H1 (cell line): ENCODE data around the gene RNF130. TPM values are rescaled to one million over a fixed set of nuclear protein-coding genes. Genes with fewer than 3 reads are reported as not detected.

Source experiments
- CTCF ChIA-PET: fragments of 300-600 bp; sonication (Branson Sonifier 250); formaldehyde crosslinking; loops from one replicate; lab custom pipeline; 2021; ENCODE audit not compliant: partially characterized antibody; lab: Charles Lee
- POLR2A ChIA-PET: fragments of 300-600 bp; sonication (Branson Sonifier 250); formaldehyde crosslinking; loops from one replicate; lab custom pipeline; 2021; ENCODE audit warnings: inconsistent platforms; ENCODE audit not compliant: partially characterized antibody; lab: Charles Lee
- DNase-seq, 2 experiments: peaks; one replicate each; pipeline versions ENCODE4 v3.0.0 to v3.0.0-alpha.2; 2010 to 2022; ENCODE audit warnings: low spot score in 2 of 2, low read depth in 1 of 2, mixed read lengths in 1 of 2
- FAIRE-seq: peaks from 2 replicates; lab custom pipeline; 2011; peaks lifted over from hg19 to GRCh38; lab: Jason Lieb, UNC
- H2AFZ ChIP-seq: 2 replicates; pipeline ENCODE4 v1.8.1; 2012; ENCODE audit warnings: low read length, inconsistent platforms
- H2AK5ac ChIP-seq: 2 replicates; pipeline ENCODE4 v1.6.1; 2013; ENCODE audit warnings: low read depth, low read length
- H2BK120ac ChIP-seq: replicated peaks from 2 replicates; pipeline ENCODE3; 2013; ENCODE audit warnings: low read depth, low read length, inconsistent platforms
- H2BK12ac ChIP-seq: 2 replicates; pipeline ENCODE4 v1.6.1; 2013; ENCODE audit warnings: low read depth, low read length
- H2BK15ac ChIP-seq: 2 replicates; pipeline ENCODE4 v1.6.1; 2013; ENCODE audit warnings: low read length
- H2BK20ac ChIP-seq: 2 replicates; pipeline ENCODE4 v1.6.1; 2013; ENCODE audit warnings: low read length
- H2BK5ac ChIP-seq: 2 replicates; pipeline ENCODE4 v1.6.1; 2013; ENCODE audit warnings: low read depth, low read length
- H3K14ac ChIP-seq: 2 replicates; pipeline ENCODE4 v1.6.1; 2013; ENCODE audit warnings: inconsistent platforms; ENCODE audit not compliant: insufficient read length
- H3K18ac ChIP-seq: 2 replicates; pipeline ENCODE4 v1.6.1; 2013; ENCODE audit warnings: low read length; ENCODE audit errors: extremely low read depth
- H3K23ac ChIP-seq: 2 replicates; pipeline ENCODE4 v1.6.1; 2013; ENCODE audit warnings: inconsistent platforms; ENCODE audit not compliant: insufficient read length
- H3K23me2 ChIP-seq: 2 replicates; pipeline ENCODE4 v1.6.1; 2013; ENCODE audit warnings: low read depth, low read length
- H3K27ac ChIP-seq: 2 replicates; pipeline ENCODE4 v1.6.1; 2011; ENCODE audit warnings: low read depth, low read length, inconsistent platforms
- H3K27me3 ChIP-seq, 4 experiments: replicated peaks in 1 of 4; 1 replicate in 1 of 4; 2 replicates in 3 of 4; pipeline versions ENCODE4 v1.6.1 to v1.8.1; 2011 to 2013; ENCODE audit warnings: low read length in 3 of 4, mild to moderate bottlenecking in 3 of 4, inconsistent platforms in 2 of 4, mixed read lengths in 2 of 4, moderate library complexity in 1 of 4; ENCODE audit not compliant: control insufficient read depth in 3 of 4, insufficient read depth in 3 of 4; ENCODE audit errors: extremely low read depth in 1 of 4
- H3K36me3 ChIP-seq, 4 experiments: 2 replicates each; pipeline versions ENCODE4 v1.6.1 to v1.8.1; 2011 to 2013; ENCODE audit warnings: mild to moderate bottlenecking in 4 of 4, low read length in 3 of 4, moderate library complexity in 2 of 4, control low read depth in 1 of 4, inconsistent platforms in 1 of 4; ENCODE audit not compliant: insufficient read depth in 4 of 4, control insufficient read depth in 2 of 4
- H3K4ac ChIP-seq: replicated peaks from 2 replicates; pipeline ENCODE3; 2013; ENCODE audit warnings: low read length, low read depth, mixed read lengths, inconsistent platforms; ENCODE audit not compliant: insufficient read length
- H3K4me1 ChIP-seq, 4 experiments: replicated peaks in 1 of 4; 1 replicate in 1 of 4; 2 replicates in 3 of 4; pipeline versions ENCODE4 v1.6.1 to v1.8.1; 2011 to 2013; ENCODE audit warnings: low read length in 3 of 4, inconsistent platforms in 2 of 4, mixed read lengths in 1 of 4; ENCODE audit not compliant: insufficient read depth in 4 of 4, control insufficient read depth in 3 of 4
- H3K4me2 ChIP-seq, 2 experiments: 2 replicates each; pipeline versions ENCODE4 v1.6.1 to v1.8.1; 2011 to 2013; ENCODE audit warnings: low read depth in 2 of 2, low read length in 2 of 2, control low read depth in 1 of 2, inconsistent platforms in 1 of 2, mild to moderate bottlenecking in 1 of 2; ENCODE audit not compliant: insufficient read depth in 1 of 2
- H3K4me3 ChIP-seq, 4 experiments: fragments of 200-600, 300-600 bp in 1 of 4; sonication (generic), shearing (Covaris generic), sonication (Bioruptor Twin) in 1 of 4; 2 replicates each; pipeline versions ENCODE4 v1.5.1 to v1.8.1; 2011 to 2016; ENCODE audit warnings: low read length in 4 of 4, low read depth in 3 of 4, control low read depth in 2 of 4, inconsistent platforms in 2 of 4, mild to moderate bottlenecking in 2 of 4, mixed read lengths in 1 of 4, moderate library complexity in 1 of 4; ENCODE audit not compliant: insufficient read depth in 2 of 4; ENCODE audit errors: extremely low read depth in 1 of 4
- H3K56ac ChIP-seq: replicated peaks from 2 replicates; pipeline ENCODE3; 2013; ENCODE audit warnings: low read depth, mild to moderate bottlenecking, mixed read lengths, low read length, inconsistent platforms; ENCODE audit not compliant: insufficient read length
- H3K79me1 ChIP-seq: 2 replicates; pipeline ENCODE4 v1.6.1; 2013; ENCODE audit warnings: low read depth, low read length, control low read depth
- H3K79me2 ChIP-seq, 2 experiments: 2 replicates each; pipeline versions ENCODE4 v1.6.1 to v1.8.1; 2012 to 2013; ENCODE audit warnings: low read length in 2 of 2, mild to moderate bottlenecking in 2 of 2, inconsistent platforms in 1 of 2; ENCODE audit not compliant: insufficient read depth in 2 of 2, control insufficient read depth in 1 of 2
- H3K9ac ChIP-seq, 4 experiments: replicated peaks in 1 of 4; 1 replicate in 1 of 4; 2 replicates in 3 of 4; pipeline versions ENCODE4 v1.6.1 to v1.8.1; 2011 to 2013; ENCODE audit warnings: low read depth in 3 of 4, low read length in 3 of 4, control low read depth in 2 of 4, mild to moderate bottlenecking in 2 of 4, moderate library complexity in 2 of 4, inconsistent platforms in 1 of 4; ENCODE audit errors: extremely low read depth in 1 of 4
- H3K9me3 ChIP-seq, 2 experiments: 2 replicates each; pipeline versions ENCODE4 v1.6.1 to v1.8.1; 2012 to 2013; ENCODE audit warnings: mild to moderate bottlenecking in 2 of 2, moderate library complexity in 2 of 2, control low read depth in 1 of 2, inconsistent platforms in 1 of 2, low read depth in 1 of 2, low read length in 1 of 2, mixed read lengths in 1 of 2; ENCODE audit not compliant: insufficient read depth in 2 of 2
- H4K20me1 ChIP-seq, 2 experiments: replicated peaks in 1 of 2; 2 replicates each; pipeline versions ENCODE3 to v1.8.1; 2011 to 2013; ENCODE audit warnings: inconsistent platforms in 2 of 2, low read length in 2 of 2, mild to moderate bottlenecking in 1 of 2; ENCODE audit not compliant: insufficient read depth in 2 of 2, control insufficient read depth in 1 of 2
- H4K5ac ChIP-seq: 2 replicates; pipeline ENCODE4 v1.6.1; 2013; ENCODE audit warnings: low read length, low read depth, mixed read lengths, inconsistent platforms; ENCODE audit not compliant: insufficient read length
- H4K8ac ChIP-seq: 2 replicates; pipeline ENCODE4 v1.8.0; 2013; ENCODE audit warnings: mild to moderate bottlenecking, moderate library complexity, low read length, inconsistent platforms; ENCODE audit not compliant: insufficient read depth; ENCODE audit errors: extremely low read depth
- H4K91ac ChIP-seq: replicated peaks from 2 replicates; pipeline ENCODE3; 2013; ENCODE audit warnings: low read length, mixed read lengths, inconsistent platforms; ENCODE audit not compliant: insufficient read length
- CTBP2 ChIP-seq: IDR thresholded peaks from 2 replicates; pipeline ENCODE4 v1.7.0; 2011; ENCODE audit warnings: borderline replicate concordance, mild to moderate bottlenecking, moderate library complexity, mixed read lengths, low read length; ENCODE audit not compliant: insufficient read depth, insufficient read length
- EP300 ChIP-seq, 2 experiments: IDR thresholded peaks; 1 replicate in 1 of 2; 2 replicates in 1 of 2; pipeline ENCODE4 v1.6.1; 2011 to 2012; ENCODE audit warnings: low read depth in 2 of 2, low read length in 2 of 2, mild to moderate bottlenecking in 2 of 2, borderline replicate concordance in 1 of 2, inconsistent platforms in 1 of 2, moderate library complexity in 1 of 2
- GTF2F1 ChIP-seq: IDR thresholded peaks from 2 replicates; pipeline ENCODE4 v1.6.1; 2012; ENCODE audit warnings: low read depth, low read length, improper control_type of control experiment, borderline replicate concordance
- HDAC6 ChIP-seq: IDR thresholded peaks from one replicate; pipeline ENCODE4 v1.7.1; 2012; ENCODE audit warnings: low read depth, mild to moderate bottlenecking, inconsistent platforms, low read length, moderate library complexity
- KDM4A ChIP-seq: IDR thresholded peaks from one replicate; pipeline ENCODE4 v1.7.1; 2012; ENCODE audit warnings: low read depth, mild to moderate bottlenecking, moderate library complexity, low read length, inconsistent platforms; ENCODE audit not compliant: severe bottlenecking
- SRF ChIP-seq: IDR thresholded peaks from 2 replicates; pipeline ENCODE4 v1.6.1; 2011; ENCODE audit warnings: mild to moderate bottlenecking, low read depth, low read length, moderate library complexity
- WGBS, 2 experiments: shearing (Covaris generic) in 1 of 2; methylation state at CpG; one replicate each; pipeline versions ENCODE4 v1.1.6 to v1.1.7; 2013 to 2015; ENCODE audit warnings: low lambda C conversion rate in 2 of 2, mixed read lengths in 2 of 2, inconsistent platforms in 1 of 2, low coverage in 1 of 2, missing lambda C conversion rate in 1 of 2; ENCODE audit not compliant: insufficient replicate concordance in 2 of 2, insufficient coverage in 1 of 2, insufficient read length in 1 of 2; ENCODE audit errors: extremely low coverage in 1 of 2, missing lambda C conversion rate in 1 of 2; 5-methylcytosine and 5-hydroxymethylcytosine counted together
- polyA plus RNA-seq, 7 experiments: library from polyadenylated mRNA; depleted of rRNA in 3 of 7; stranded (reverse) in 5 of 7; unstranded in 2 of 7; fragments of >200 nt in 5 of 7; fragments of 200-250 nt in 2 of 7; gene quantifications; 1 replicate in 5 of 7; 2 replicates in 1 of 7; 4 replicates in 1 of 7; pipeline versions ENCODE4 v1.2.1 to v1.2.3, GENCODE V29; 2011 to 2013; ENCODE audit warnings: missing spikeins in 2 of 7, mixed read lengths in 2 of 7
- total RNA-seq: library from RNA; stranded (reverse); fragmentation: NEBNext Ultra II Directional; extraction: Animal tissue kit (Norgen Biotek cat#: 25700); gene quantifications from 2 replicates; pipeline ENCODE4 v1.2.1, GENCODE V29; 2021
- TF ChIP-seq, protein P1 (sequence below): IDR thresholded peaks from 2 replicates; pipeline ENCODE4 v1.6.1; 2012; ENCODE audit warnings: low read length, inconsistent platforms

RNF130 gene
- total and polyA plus RNA-seq, 2 of the 8 experiments (the other 6 are each of a cell fraction or from before 2014, with no cell fraction given): 65.1 to 70.0 TPM

DNA sequence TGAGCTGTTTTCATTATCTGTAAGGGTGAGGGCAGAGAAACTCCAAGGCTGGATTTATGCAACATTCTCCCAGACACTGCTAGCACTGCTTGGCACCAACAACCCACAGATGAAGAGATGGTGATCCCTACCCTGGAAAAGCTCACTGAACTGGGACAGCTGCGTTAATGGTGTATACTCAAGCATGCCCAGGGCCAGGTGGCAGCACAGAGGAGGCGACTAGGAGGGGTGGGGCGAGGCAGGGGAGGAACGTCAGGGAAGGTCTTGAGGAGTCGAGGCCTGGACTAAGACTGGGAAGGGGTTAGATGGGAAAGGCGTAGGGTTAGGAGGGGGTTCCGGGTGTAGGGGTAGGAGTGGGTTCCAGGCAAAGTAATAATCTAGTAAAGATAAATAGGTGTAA is 90.8 kb downstream of the RNF130 start:
- no peaks in the 10 kb centered on the region for H3K9me3 ChIP-seq
- no peak overlapping the region for H2AK5ac ChIP-seq
- H4K91ac ChIP-seq: no peak overlapping the region
- H3K79me2 ChIP-seq: no peaks in the 10 kb centered on the region
- no peak overlapping the region for H2BK20ac ChIP-seq
- no peak for FAIRE-seq
- TF ChIP-seq KDM4A (no peak), EP300 (IDR thresholded peaks at IDR 0.05; ENCODE audit: borderline replicate concordance in 1 of 2, low read depth in 2 of 2, low read length in 2 of 2) (no peak), SRF (no peak), CTBP2 (no peak), HDAC6 (no peak), GTF2F1 (no peak)
- TF ChIP-seq, protein P1, sequence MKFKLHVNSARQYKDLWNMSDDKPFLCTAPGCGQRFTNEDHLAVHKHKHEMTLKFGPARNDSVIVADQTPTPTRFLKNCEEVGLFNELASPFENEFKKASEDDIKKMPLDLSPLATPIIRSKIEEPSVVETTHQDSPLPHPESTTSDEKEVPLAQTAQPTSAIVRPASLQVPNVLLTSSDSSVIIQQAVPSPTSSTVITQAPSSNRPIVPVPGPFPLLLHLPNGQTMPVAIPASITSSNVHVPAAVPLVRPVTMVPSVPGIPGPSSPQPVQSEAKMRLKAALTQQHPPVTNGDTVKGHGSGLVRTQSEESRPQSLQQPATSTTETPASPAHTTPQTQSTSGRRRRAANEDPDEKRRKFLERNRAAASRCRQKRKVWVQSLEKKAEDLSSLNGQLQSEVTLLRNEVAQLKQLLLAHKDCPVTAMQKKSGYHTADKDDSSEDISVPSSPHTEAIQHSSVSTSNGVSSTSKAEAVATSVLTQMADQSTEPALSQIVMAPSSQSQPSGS: no peak
- TF ChIP-seq, all 59 proteins: peak for 0
- Histone ChIP-seq H3K23me2 (no peaks in the 10 kb centered on the region), H2BK15ac (no peak overlapping the region), H2AFZ (no peak overlapping the region), H3K4me1 (no peaks in the 10 kb centered on the region), H3K14ac (no peak overlapping the region), H3K9ac (no peak overlapping the region), H3K18ac (no peak overlapping the region), H2BK5ac (no peak overlapping the region), H3K27me3 (no peaks in the 10 kb centered on the region), H3K4me3 (no peak overlapping the region), H3K27ac (no peak overlapping the region), H4K5ac (no peak overlapping the region), H3K36me3 (peaks cover 5 to 41% (median 19%) of the 10 kb centered on the region in 4 experiments; a peak in 7 of 8 replicates), H3K23ac (no peak overlapping the region), H3K4ac (no peak overlapping the region), H3K4me2 (no peak overlapping the region), H3K56ac (no peak overlapping the region), H2BK12ac (no peak overlapping the region), H3K79me1 (peaks cover 2% of the 10 kb centered on the region; the same call in 1 of the 2 replicates), H4K8ac (no peak overlapping the region), H2BK120ac (no peak overlapping the region), H4K20me1 (peaks cover 0 to 5% of the 10 kb centered on the region in 2 experiments)
- ChIA-PET POLR2A (interaction anchor here (1.0 kb wide), 1 partner anchor 102 kb away, joined by 3 read pairs; no protein-coding TSS in a partner anchor), CTCF (interaction anchor here (0.6 to 1.2 kb wide), 4 partner anchors 9 to 725 kb away, joined by 3 to 4 read pairs (median 3); no protein-coding TSS in a partner anchor)
- WGBS, 2 experiments: 89% methylated on average over 7 of the region's 7 CpGs; no CpG with 5 or more reads in 1 of the 2 experiments
- no peak for DNase-seq
